DND-41 (cell line): Measurements from ENCODE around the gene FAM210B.

Experiments
- ATAC-seq: fragments of 200-7000 bp; cut with Tn5 transposase; 3 replicates; pipeline ENCODE4 v1.9.1; 2021; ENCODE audit warnings: low read depth; ENCODE audit not compliant: insufficient read depth
- DNase-seq: peaks from one replicate; pipeline ENCODE4 v3.0.0-alpha.2; 2020
- H2AFZ ChIP-seq: 2 replicates; pipeline ENCODE4 v1.6.0; 2012; ENCODE audit warnings: low read depth, low read length
- H3K27ac ChIP-seq: 2 replicates; pipeline ENCODE4 v1.5.1; 2012; ENCODE audit warnings: low read length, inconsistent platforms
- H3K27me3 ChIP-seq: fragments of 200-600 bp; sonication (generic); 2 replicates; pipeline ENCODE4 v1.6.0; 2012; ENCODE audit warnings: low read length, mild to moderate bottlenecking, inconsistent platforms; ENCODE audit not compliant: insufficient read depth, poor library complexity
- H3K36me3 ChIP-seq: 2 replicates; pipeline ENCODE4 v1.5.1; 2012; ENCODE audit warnings: low read length, inconsistent platforms; ENCODE audit not compliant: insufficient read depth
- H3K4me1 ChIP-seq: 2 replicates; pipeline ENCODE4 v1.5.1; 2012; ENCODE audit warnings: mild to moderate bottlenecking, low read length; ENCODE audit not compliant: insufficient read depth
- H3K4me2 ChIP-seq: 2 replicates; pipeline ENCODE4 v1.6.0; 2012; ENCODE audit warnings: mild to moderate bottlenecking, moderate library complexity, low read length, inconsistent platforms; ENCODE audit not compliant: insufficient read depth
- H3K4me3 ChIP-seq, 2 experiments: fragments of 200-600 bp in 1 of 2; shearing (Covaris generic) in 1 of 2; 2 replicates each; pipeline ENCODE4 v1.5.1; 2012 to 2016; ENCODE audit warnings: inconsistent platforms in 2 of 2, low read length in 2 of 2, mild to moderate bottlenecking in 2 of 2, low read depth in 1 of 2, moderate library complexity in 1 of 2
- H3K79me2 ChIP-seq: 2 replicates; pipeline ENCODE4 v1.6.0; 2012; ENCODE audit warnings: low read length, inconsistent platforms; ENCODE audit not compliant: insufficient read depth
- H3K9ac ChIP-seq: 2 replicates; pipeline ENCODE4 v1.6.0; 2012; ENCODE audit warnings: low read depth, mild to moderate bottlenecking, inconsistent platforms, low read length, moderate library complexity
- H3K9me3 ChIP-seq: 2 replicates; pipeline ENCODE4 v1.5.1; 2012; ENCODE audit warnings: low read length, moderate library complexity, mild to moderate bottlenecking, inconsistent platforms; ENCODE audit not compliant: insufficient read depth, severe bottlenecking
- H4K20me1 ChIP-seq: 2 replicates; pipeline ENCODE4 v1.6.0; 2012; ENCODE audit warnings: low read length; ENCODE audit not compliant: insufficient read depth
- EZH2 ChIP-seq: IDR thresholded peaks from 3 replicates; pipeline ENCODE4 v1.6.1; 2012; ENCODE audit warnings: borderline replicate concordance, low read depth, mild to moderate bottlenecking, moderate library complexity, low read length, inconsistent platforms; ENCODE audit not compliant: severe bottlenecking
- TF ChIP-seq, protein P1 (sequence below): IDR thresholded peaks from 2 replicates; pipeline ENCODE4 v1.5.1; 2012; ENCODE audit warnings: borderline replicate concordance, low read length, moderate library complexity, mild to moderate bottlenecking; ENCODE audit not compliant: poor library complexity, severe bottlenecking; ENCODE audit errors: extremely low read depth

The FAM210B gene

GRCh38 chr20:56322681-56323080 is 36.1 kb upstream of the FAM210B start:
- TF ChIP-seq EZH2: no peak
- TF ChIP-seq, protein P1, sequence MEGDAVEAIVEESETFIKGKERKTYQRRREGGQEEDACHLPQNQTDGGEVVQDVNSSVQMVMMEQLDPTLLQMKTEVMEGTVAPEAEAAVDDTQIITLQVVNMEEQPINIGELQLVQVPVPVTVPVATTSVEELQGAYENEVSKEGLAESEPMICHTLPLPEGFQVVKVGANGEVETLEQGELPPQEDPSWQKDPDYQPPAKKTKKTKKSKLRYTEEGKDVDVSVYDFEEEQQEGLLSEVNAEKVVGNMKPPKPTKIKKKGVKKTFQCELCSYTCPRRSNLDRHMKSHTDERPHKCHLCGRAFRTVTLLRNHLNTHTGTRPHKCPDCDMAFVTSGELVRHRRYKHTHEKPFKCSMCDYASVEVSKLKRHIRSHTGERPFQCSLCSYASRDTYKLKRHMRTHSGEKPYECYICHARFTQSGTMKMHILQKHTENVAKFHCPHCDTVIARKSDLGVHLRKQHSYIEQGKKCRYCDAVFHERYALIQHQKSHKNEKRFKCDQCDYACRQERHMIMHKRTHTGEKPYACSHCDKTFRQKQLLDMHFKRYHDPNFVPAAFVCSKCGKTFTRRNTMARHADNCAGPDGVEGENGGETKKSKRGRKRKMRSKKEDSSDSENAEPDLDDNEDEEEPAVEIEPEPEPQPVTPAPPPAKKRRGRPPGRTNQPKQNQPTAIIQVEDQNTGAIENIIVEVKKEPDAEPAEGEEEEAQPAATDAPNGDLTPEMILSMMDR: no peak

GRCh38 chr20:56323206-56323605 is 35.6 kb upstream of the FAM210B start:
- no peak for DNase-seq
- Histone ChIP-seq H3K4me2 (no peak overlapping the region), H3K9ac (no peak overlapping the region), H2AFZ (no peak overlapping the region), H3K4me1 (no peaks in the 10 kb centered on the region), H3K27ac (no peak overlapping the region), H3K27me3 (peaks cover 2% of the 10 kb centered on the region), H3K9me3 (no peaks in the 10 kb centered on the region), H3K36me3 (no peaks in the 10 kb centered on the region), H3K79me2 (no peaks in the 10 kb centered on the region), H4K20me1 (no peaks in the 10 kb centered on the region), H3K4me3 (no peak overlapping the region)
- ATAC-seq: no peak
- TF ChIP-seq, protein P1: no peak
- TF ChIP-seq EZH2: no peak

More at GRCh38 chr20:56322681-56323080, 36.1 kb upstream of the FAM210B start:
- no peaks in the 10 kb centered on the region for H3K9me3 ChIP-seq
- no peaks in the 10 kb centered on the region for H3K79me2 ChIP-seq
- DNase-seq (no peak), ATAC-seq (no peak)
- H3K27ac ChIP-seq: no peak overlapping the region
- no peaks in the 10 kb centered on the region for H4K20me1 ChIP-seq
- no peak overlapping the region for H2AFZ ChIP-seq
- no peaks in the 10 kb centered on the region for H3K36me3 ChIP-seq
- no peaks in the 10 kb centered on the region for H3K4me1 ChIP-seq
- no peak overlapping the region for H3K4me3 ChIP-seq
- no peak overlapping the region for H3K9ac ChIP-seq
- no peak overlapping the region for H3K4me2 ChIP-seq
- H3K27me3 ChIP-seq: peaks cover 2% of the 10 kb centered on the region

GRCh38 chr20:56323656-56324055 is 35.1 kb upstream of the FAM210B start:
- no peaks in the 10 kb centered on the region for H3K9me3 ChIP-seq
- no peak overlapping the region for H2AFZ ChIP-seq
- no peaks in the 10 kb centered on the region for H3K36me3 ChIP-seq
- H3K27ac ChIP-seq: no peak overlapping the region
- peaks cover 2% of the 10 kb centered on the region for H3K27me3 ChIP-seq
- TF ChIP-seq EZH2: no peak
- TF ChIP-seq, protein P1: no peak
- no peak overlapping the region for H3K4me2 ChIP-seq
- no peak for DNase-seq
- no peak for ATAC-seq
- H3K79me2 ChIP-seq: no peaks in the 10 kb centered on the region
- no peak overlapping the region for H3K9ac ChIP-seq
- H3K4me1 ChIP-seq: no peaks in the 10 kb centered on the region
- no peaks in the 10 kb centered on the region for H4K20me1 ChIP-seq
- no peak overlapping the region for H3K4me3 ChIP-seq

GRCh38 chr20:56324806-56325205 is 34.0 kb upstream of the FAM210B start:
- H2AFZ ChIP-seq: no peak overlapping the region
- no peaks in the 10 kb centered on the region for H3K4me1 ChIP-seq
- H3K4me3 ChIP-seq: no peak overlapping the region
- H3K9me3 ChIP-seq: no peaks in the 10 kb centered on the region
- no peak overlapping the region for H3K9ac ChIP-seq
- DNase-seq (no peak), ATAC-seq (no peak)
- no peak overlapping the region for H3K27ac ChIP-seq
- H3K27me3 ChIP-seq: peaks cover 2% of the 10 kb centered on the region
- H3K4me2 ChIP-seq: no peak overlapping the region
- H4K20me1 ChIP-seq: no peaks in the 10 kb centered on the region
- no peaks in the 10 kb centered on the region for H3K36me3 ChIP-seq
- TF ChIP-seq, protein P1: no peak
- no peak for TF ChIP-seq EZH2
- no peaks in the 10 kb centered on the region for H3K79me2 ChIP-seq
